Lung (tissue), 12 donors: ENCODE data around the gene MSS51. TPM values are rescaled to one million over a fixed set of nuclear protein-coding genes. Genes with fewer than 3 reads are reported as not detected.

Experiments used
- ATAC-seq: fragments of 200-7000 bp; cut with Tn5 transposase; one replicate; pipeline ENCODE4 v1.9.1; 2020; ENCODE audit warnings: moderate number of reproducible peaks; ENCODE audit not compliant: insufficient read depth, low FRiP score
- DNase-seq, 3 donors: peaks; one replicate each; pipeline ENCODE4 v3.0.0-alpha.2; 2013 to 2017
- H3K27ac ChIP-seq, 2 donors: one replicate each; pipeline ENCODE4 v1.5.1; 2013; ENCODE audit warnings: mild to moderate bottlenecking in 2 of 2, moderate library complexity in 2 of 2, control low read depth in 1 of 2, inconsistent platforms in 1 of 2, low read depth in 1 of 2, low read length in 1 of 2
- H3K27me3 ChIP-seq, 3 donors: one replicate each; pipeline ENCODE4 v1.5.1; 2013; ENCODE audit warnings: low read length in 2 of 3; ENCODE audit not compliant: control insufficient read depth in 3 of 3, insufficient read depth in 3 of 3
- H3K36me3 ChIP-seq, 4 donors: one replicate each; pipeline ENCODE4 v1.5.1; 2013; ENCODE audit warnings: low read length in 4 of 4, mild to moderate bottlenecking in 1 of 4, moderate library complexity in 1 of 4; ENCODE audit not compliant: control insufficient read depth in 4 of 4, insufficient read depth in 4 of 4
- H3K4me1 ChIP-seq, 5 donors: one replicate each; pipeline ENCODE4 v1.5.1; 2013; ENCODE audit warnings: low read length in 5 of 5, mild to moderate bottlenecking in 2 of 5, moderate library complexity in 1 of 5; ENCODE audit not compliant: control insufficient read depth in 5 of 5, insufficient read depth in 5 of 5
- H3K4me3 ChIP-seq: one replicate; pipeline ENCODE4 v1.5.1; 2013; ENCODE audit warnings: mild to moderate bottlenecking, control low read depth, moderate library complexity
- H3K9ac ChIP-seq, 2 donors: one replicate each; pipeline ENCODE4 v1.5.1; 2013; ENCODE audit warnings: low read length in 2 of 2, control low read depth in 1 of 2; ENCODE audit not compliant: insufficient read depth in 1 of 2
- H3K9me3 ChIP-seq, 4 donors: one replicate each; pipeline ENCODE4 v1.5.1; 2013; ENCODE audit warnings: low read length in 3 of 4, mild to moderate bottlenecking in 1 of 4, moderate library complexity in 1 of 4; ENCODE audit not compliant: control insufficient read depth in 4 of 4, insufficient read depth in 3 of 4
- CTCF ChIP-seq: IDR thresholded peaks from 2 replicates; pipeline ENCODE4 v1.5.1; 2012; ENCODE audit warnings: mild to moderate bottlenecking; ENCODE audit errors: control extremely low read depth, extremely low read depth
- WGBS, 2 donors: extraction: QIAGEN DNeasy Blood & Tissue Kit; methylation state at CpG; one replicate each; pipeline ENCODE4 v1.1.7; 2013; 5-methylcytosine and 5-hydroxymethylcytosine counted together
- polyA plus RNA-seq, 2 donors: library from polyadenylated mRNA; stranded (reverse); fragments of 200-250 nt; gene quantifications; one replicate each; pipeline ENCODE4 v1.2.1, GENCODE V29; 2013
- total RNA-seq, 2 donors: library from RNA; depleted of rRNA in 1 of 2; stranded (reverse); fragments of >200 nt in 1 of 2; gene quantifications; one replicate each; pipeline ENCODE4 v1.2.1, GENCODE V29; 2014 to 2021
- donor health status: control.
- donor health status: control.
- donor health status: Bipolar disorder and iron deficiency.
- donor health status: healthy.
- donor health status: DM: yes; HTN: yes; CAD: no.

Gene MSS51
- total and polyA plus RNA-seq, 4 donors = 0.74 to 4.1 (median 2.6) TPM

GRCh38 chr10:73426318-73426717, 7.0 kb downstream of the MSS51 start:
- no peaks in the 10 kb centered on the region for H3K27me3 ChIP-seq
- WGBS, 2 donors = 92 to 96% methylated on average over 4 of the region's 4 CpGs
- H3K4me3 ChIP-seq = no peak overlapping the region
- no peak overlapping the region for H3K27ac ChIP-seq
- no peak for TF ChIP-seq CTCF
- H3K4me1 ChIP-seq = no peaks in the 10 kb centered on the region
- H3K9me3 ChIP-seq = no peaks in the 10 kb centered on the region
- ATAC-seq (no peak), DNase-seq (no peak)
- H3K36me3 ChIP-seq = peaks cover 11 to 50% (median 21%) of the 10 kb centered on the region in 4 donors
- no peak overlapping the region for H3K9ac ChIP-seq

- DNase-seq (no peak), ATAC-seq (no peak)
- no peak overlapping the region for H3K27ac ChIP-seq
- H3K36me3 ChIP-seq = peaks cover 11 to 50% (median 22%) of the 10 kb centered on the region in 4 donors
- H3K27me3 ChIP-seq = no peaks in the 10 kb centered on the region
- H3K9ac ChIP-seq = no peak overlapping the region
- no peak for TF ChIP-seq CTCF
- no peak overlapping the region for H3K4me3 ChIP-seq
- WGBS, 2 donors = 80 to 92% methylated on average over 3 of the region's 3 CpGs
- H3K9me3 ChIP-seq = no peaks in the 10 kb centered on the region
- H3K4me1 ChIP-seq = no peaks in the 10 kb centered on the region
Measured at GRCh38 chr10:73424478-73424877, 8.9 kb downstream of the MSS51 start.

- Histone ChIP-seq H3K4me1 (no peaks in the 10 kb centered on the region), H3K4me3 (no peak overlapping the region), H3K9ac (no peak overlapping the region), H3K27me3 (no peaks in the 10 kb centered on the region), H3K36me3 (peaks cover 11 to 50% (median 22%) of the 10 kb centered on the region in 4 donors), H3K27ac (no peak overlapping the region), H3K9me3 (no peaks in the 10 kb centered on the region)
- TF ChIP-seq CTCF = no peak
- no peak for ATAC-seq
- no peak for DNase-seq
Measured at GRCh38 chr10:73423309-73423708, 10.1 kb downstream of the MSS51 start.

- DNase-seq = no peak
- TF ChIP-seq CTCF = no peak
- Histone ChIP-seq H3K36me3 (peaks cover 0 to 2% (median 0%) of the 10 kb centered on the region in 4 donors), H3K27me3 (no peaks in the 10 kb centered on the region), H3K27ac (no peak overlapping the region), H3K4me1 (peaks cover 0 to 13% (median 4%) of the 10 kb centered on the region in 5 donors), H3K9me3 (no peaks in the 10 kb centered on the region), H3K4me3 (no peak overlapping the region), H3K9ac (no peak overlapping the region)
- WGBS, 2 donors = 97% methylated on average over 3 of the region's 3 CpGs
- ATAC-seq = no peak
Measured at GRCh38 chr10:73416571-73416970, 16.8 kb downstream of the MSS51 start.
